K562 (cell line): ENCODE results near the gene PA2G4. TPM values are rescaled to one million over a fixed set of nuclear protein-coding genes. Genes with fewer than 3 reads are reported as not detected.

Source experiments
- ATAC-seq: fragments of 200-7000 bp; cut with Tn5 transposase; 3 replicates; pipeline ENCODE4 v1.9.1; 2020; ENCODE audit warnings: moderate library complexity
- BruUV-seq: library from RNA; stranded (reverse); fragments of 400-500 nt; replicated peaks from 2 replicates; lab custom pipeline; 2021; lab: Mats Ljungman, UMichigan
- CTCF ChIA-PET: fragments of 300-600 bp; formaldehyde crosslinking; extraction: SDS; loops from one replicate; lab custom pipeline; 2021; ENCODE audit warnings: low intra/inter-chr PET ratio; lab: Yijun Ruan, JAX
- POLR2A ChIA-PET: fragments of 300-600, 350-650 bp; sonication (Branson Sonifier 250); formaldehyde crosslinking; extraction: SDS; loops from one replicate; lab custom pipeline; 2021; ENCODE audit warnings: antibody characterized with exemption, inconsistent platforms; lab: Yijun Ruan, JAX
- DNase-seq, 4 experiments: peaks; one replicate each; pipeline versions ENCODE4 v3.0.0 to v3.0.0-alpha.2; 2011 to 2018; ENCODE audit warnings: low spot score in 3 of 4, mixed read lengths in 3 of 4; ENCODE audit errors: extremely low read depth in 1 of 4
- FAIRE-seq: peaks from 2 replicates; lab custom pipeline; 2011; peaks lifted over from hg19 to GRCh38; lab: Jason Lieb, UNC
- H2AFZ ChIP-seq: 2 replicates; pipeline ENCODE4 v1.6.0; 2011; ENCODE audit warnings: low read depth, low read length, control low read depth, inconsistent platforms
- H3K27ac ChIP-seq: fragments of 200-600 bp; 3 replicates; pipeline ENCODE4 v1.8.0; 2011; ENCODE audit warnings: low read depth, mild to moderate bottlenecking, control low read depth, inconsistent platforms, low read length, moderate library complexity, mixed read lengths; ENCODE audit errors: extremely low read depth
- H3K27me3 ChIP-seq, 2 experiments: fragments of 300-600 bp in 1 of 2; 2 replicates in 1 of 2; 3 replicates in 1 of 2; pipeline versions ENCODE4 v1.6.0 to v1.8.0; 2011; ENCODE audit warnings: inconsistent platforms in 2 of 2, low read length in 2 of 2, mild to moderate bottlenecking in 1 of 2, mixed read lengths in 1 of 2, moderate library complexity in 1 of 2; ENCODE audit not compliant: control insufficient read depth in 2 of 2, insufficient read depth in 2 of 2
- H3K36me3 ChIP-seq: fragments of 300-600 bp; 3 replicates; pipeline ENCODE4 v1.8.0; 2011; ENCODE audit warnings: mild to moderate bottlenecking, low read length, inconsistent platforms; ENCODE audit not compliant: control insufficient read depth, insufficient read depth
- H3K4me1 ChIP-seq, 2 experiments: fragments of 200-600 bp in 1 of 2; replicated peaks in 1 of 2; 2 replicates in 1 of 2; 3 replicates in 1 of 2; pipeline versions ENCODE4 v1.5.1 to v1.8.0; 2011; ENCODE audit warnings: inconsistent platforms in 2 of 2, low read length in 2 of 2, mild to moderate bottlenecking in 1 of 2, mixed read lengths in 1 of 2, moderate library complexity in 1 of 2; ENCODE audit not compliant: control insufficient read depth in 2 of 2, insufficient read depth in 2 of 2
- H3K4me2 ChIP-seq: 2 replicates; pipeline ENCODE4 v1.6.1; 2011; ENCODE audit warnings: low read length, control low read depth, inconsistent platforms, mixed read lengths; ENCODE audit not compliant: insufficient read depth
- H3K4me3 ChIP-seq: fragments of 200-600 bp; sonication (generic), shearing (Covaris generic); 2 replicates; pipeline ENCODE4 v1.5.1; 2016; ENCODE audit warnings: control low read depth, inconsistent platforms
- H3K79me2 ChIP-seq: fragments of 200-600 bp; 3 replicates; pipeline ENCODE4 v1.8.0; 2011; ENCODE audit warnings: low read length, inconsistent platforms; ENCODE audit not compliant: control insufficient read depth, insufficient read depth
- H3K9ac ChIP-seq, 2 experiments: 2 replicates each; pipeline versions ENCODE4 v1.6.0 to v1.6.1; 2011; ENCODE audit warnings: low read depth in 2 of 2, low read length in 2 of 2, control low read depth in 1 of 2, inconsistent platforms in 1 of 2, mild to moderate bottlenecking in 1 of 2, mixed read lengths in 1 of 2; ENCODE audit not compliant: insufficient read depth in 1 of 2
- H3K9me1 ChIP-seq: one replicate; pipeline ENCODE4 v1.6.0; 2011; ENCODE audit warnings: inconsistent platforms, mild to moderate bottlenecking, low read length, moderate library complexity; ENCODE audit not compliant: control insufficient read depth, insufficient read depth
- H3K9me3 ChIP-seq: replicated peaks from 2 replicates; pipeline ENCODE4 v1.5.1; 2011; ENCODE audit warnings: low read depth, low read length, inconsistent platforms; ENCODE audit not compliant: control insufficient read depth, insufficient read depth
- H4K20me1 ChIP-seq: replicated peaks from 2 replicates; pipeline ENCODE4 v1.6.1; 2011; ENCODE audit warnings: low read length, inconsistent platforms, mixed read lengths; ENCODE audit not compliant: control insufficient read depth, insufficient read depth
- POLR2G ChIP-seq: fragments of 200-400 bp; formaldehyde crosslinking; IDR thresholded peaks from 2 replicates; pipeline ENCODE4 v1.6.1; 2017; ENCODE audit warnings: low read depth, mild to moderate bottlenecking, antibody characterized with exemption, low read length, moderate library complexity
- WGBS: fragments of 100-300 bp; shearing (Covaris generic); methylation state at CpG from one replicate; pipeline ENCODE4 v1.1.6; 2016; ENCODE audit warnings: low coverage, mixed read lengths; ENCODE audit not compliant: insufficient coverage; ENCODE audit errors: missing lambda C conversion rate; 5-methylcytosine and 5-hydroxymethylcytosine counted together
- in situ Hi-C: fragments of 300-500 bp; cut with MboI; formaldehyde crosslinking; loops from 4 replicates; pipeline ENCODE4 v1.15.0; 2018; ENCODE audit warnings: inconsistent platforms, mixed read lengths
- intact Hi-C: fragments of 100-400 bp; cut with micrococcal nuclease; formaldehyde crosslinking; loops from 2 replicates; pipeline ENCODE4 v1.14.2; 2022
- polyA plus RNA-seq, 8 experiments: library from polyadenylated mRNA; depleted of rRNA in 4 of 8; stranded (reverse) in 5 of 8; unstranded in 3 of 8; fragments of >200 nt; fragmentation: Nextera tagmentation in 2 of 8; fragmentation: Illumina TruSeq in 1 of 8; extraction: Ambion mirVana in 2 of 8; extraction: Trizol in 1 of 8; gene quantifications; 2 replicates each; pipeline versions ENCODE4 v1.2.1 to v1.2.3, GENCODE V29; 2011 to 2014; ENCODE audit warnings: inconsistent platforms in 1 of 8, missing spikeins in 1 of 8
- total RNA-seq, 7 experiments: library from RNA; depleted of rRNA in 6 of 7; stranded (reverse); fragments of >200 nt in 6 of 7; fragmentation: Illumina TruSeq in 2 of 7; extraction: Trizol in 2 of 7; gene quantifications; 2 replicates each; pipeline versions ENCODE4 v1.2.1 to v1.2.3, GENCODE V29; 2011 to 2021; ENCODE audit warnings: low replicate concordance in 1 of 7
- TF ChIP-seq, protein P1 (sequence below): sonication (generic); formaldehyde crosslinking; IDR thresholded peaks from 2 replicates; pipeline ENCODE4 v1.5.0; 2020; ENCODE audit warnings: missing genetic modification reagents

Gene PA2G4
- total and polyA plus RNA-seq, 9 of the 15 experiments (the other 6 are each of a cell fraction or from before 2014, with no cell fraction given): 230 to 925 (median 638) TPM

- no peak for FAIRE-seq
- intact Hi-C loops (no loop called here), in situ Hi-C loops (loop anchor here (10.0 kb wide), 1 partner anchor 343 kb away; the partner anchor contains the start of gene SPRYD4)
- no peak overlapping the region for H3K27ac ChIP-seq
- H4K20me1 ChIP-seq: no peaks in the 10 kb centered on the region
- BruUV-seq: no TSS peak
- peaks cover 25 to 44% of the 10 kb centered on the region in 2 experiments for H3K4me1 ChIP-seq
- no peak overlapping the region for H2AFZ ChIP-seq
- peaks cover 27% of the 10 kb centered on the region for H3K36me3 ChIP-seq
- H3K9me1 ChIP-seq: no peaks in the 10 kb centered on the region
- H3K4me2 ChIP-seq: no peak overlapping the region
- peak overlapping the region in 1 of 2 experiments; percentile 46; a peak in 2 of 4 replicates for H3K9ac ChIP-seq
- H3K9me3 ChIP-seq: no peaks in the 10 kb centered on the region
- H3K4me3 ChIP-seq: no peak overlapping the region
- DNase-seq: no peak
- peaks cover 26% of the 10 kb centered on the region for H3K79me2 ChIP-seq
- ATAC-seq: no peak
- ChIA-PET POLR2A (interaction anchor here (4.6 to 5.3 kb wide), 2 partner anchors 40 to 68 kb away, joined by 51 to 54 read pairs; partner anchors contain the start of genes MYL6 and SMARCC2), CTCF (interaction anchor here (1.1 kb wide), 1 partner anchor 343 kb away, joined by 3 read pairs; no protein-coding TSS in a partner anchor)
- no peaks in the 10 kb centered on the region for H3K27me3 ChIP-seq
- WGBS: 92% methylated on average over 11 of the region's 11 CpGs
- TF ChIP-seq POLR2G: peak; percentile 38; the same call in 1 of the 2 replicates
- TF ChIP-seq, protein P1, sequence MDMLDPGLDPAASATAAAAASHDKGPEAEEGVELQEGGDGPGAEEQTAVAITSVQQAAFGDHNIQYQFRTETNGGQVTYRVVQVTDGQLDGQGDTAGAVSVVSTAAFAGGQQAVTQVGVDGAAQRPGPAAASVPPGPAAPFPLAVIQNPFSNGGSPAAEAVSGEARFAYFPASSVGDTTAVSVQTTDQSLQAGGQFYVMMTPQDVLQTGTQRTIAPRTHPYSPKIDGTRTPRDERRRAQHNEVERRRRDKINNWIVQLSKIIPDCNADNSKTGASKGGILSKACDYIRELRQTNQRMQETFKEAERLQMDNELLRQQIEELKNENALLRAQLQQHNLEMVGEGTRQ (CRISPR knock-in tag): no peak
Observed at GRCh38 chr12:56121204-56121870, 17.0 kb downstream of the PA2G4 start.
